Activated T-helper 9 cell treated with anti-CD3 and anti-CD28 coated beads, Interleukin-2, amount 50 U/mL, for 16 hours (primary cell): ENCODE measurements around the gene UBXN6.
A peak's percentile ranks its signal among the peaks of the same experiment; 100 is the strongest.

Experiments
- DNase-seq: peaks from one replicate; pipeline ENCODE4 v3.0.0-alpha.2; 2020; ENCODE audit warnings: low read depth

UBXN6 gene

DNA sequence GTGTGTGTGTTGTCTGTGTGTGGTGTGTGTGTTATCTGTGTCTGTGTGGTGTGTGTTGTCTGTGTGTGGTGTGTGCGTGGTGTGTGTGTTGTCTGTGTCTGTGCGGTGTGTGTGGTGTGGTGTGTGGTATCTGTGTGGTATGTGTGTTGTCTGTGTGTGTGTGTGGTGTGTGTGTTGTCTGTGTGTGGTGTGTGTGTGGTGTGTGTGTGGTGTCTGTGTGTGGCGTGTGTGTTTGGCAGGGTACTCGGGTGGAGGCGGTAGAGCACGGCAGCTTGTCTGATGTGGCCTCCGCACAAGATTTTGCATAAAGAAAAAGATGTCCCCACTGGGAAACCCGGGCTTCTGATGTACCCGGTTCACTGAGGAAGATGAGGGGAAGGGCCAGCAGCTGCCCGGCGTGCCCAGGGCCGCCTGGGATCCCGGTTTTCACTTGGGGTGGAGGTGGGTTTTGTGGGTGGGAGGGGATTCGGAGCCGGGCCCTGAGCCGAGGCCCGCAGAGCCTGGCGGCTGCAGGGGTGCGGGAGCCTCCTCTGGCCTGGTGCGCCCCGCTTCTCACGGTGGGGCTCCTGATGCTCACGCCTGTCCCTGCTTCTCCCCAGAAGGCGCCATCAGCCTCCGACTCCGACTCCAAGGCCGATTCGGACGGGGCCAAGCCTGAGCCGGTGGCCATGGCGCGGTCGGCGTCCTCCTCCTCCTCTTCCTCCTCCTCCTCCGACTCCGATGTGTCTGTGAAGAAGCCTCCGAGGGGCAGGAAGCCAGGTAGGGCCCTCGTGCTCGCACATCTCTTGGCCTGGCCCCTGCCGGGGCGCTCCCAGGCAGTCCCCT lies 35.7 kb upstream of the UBXN6 start:
- no peak for DNase-seq

DNA sequence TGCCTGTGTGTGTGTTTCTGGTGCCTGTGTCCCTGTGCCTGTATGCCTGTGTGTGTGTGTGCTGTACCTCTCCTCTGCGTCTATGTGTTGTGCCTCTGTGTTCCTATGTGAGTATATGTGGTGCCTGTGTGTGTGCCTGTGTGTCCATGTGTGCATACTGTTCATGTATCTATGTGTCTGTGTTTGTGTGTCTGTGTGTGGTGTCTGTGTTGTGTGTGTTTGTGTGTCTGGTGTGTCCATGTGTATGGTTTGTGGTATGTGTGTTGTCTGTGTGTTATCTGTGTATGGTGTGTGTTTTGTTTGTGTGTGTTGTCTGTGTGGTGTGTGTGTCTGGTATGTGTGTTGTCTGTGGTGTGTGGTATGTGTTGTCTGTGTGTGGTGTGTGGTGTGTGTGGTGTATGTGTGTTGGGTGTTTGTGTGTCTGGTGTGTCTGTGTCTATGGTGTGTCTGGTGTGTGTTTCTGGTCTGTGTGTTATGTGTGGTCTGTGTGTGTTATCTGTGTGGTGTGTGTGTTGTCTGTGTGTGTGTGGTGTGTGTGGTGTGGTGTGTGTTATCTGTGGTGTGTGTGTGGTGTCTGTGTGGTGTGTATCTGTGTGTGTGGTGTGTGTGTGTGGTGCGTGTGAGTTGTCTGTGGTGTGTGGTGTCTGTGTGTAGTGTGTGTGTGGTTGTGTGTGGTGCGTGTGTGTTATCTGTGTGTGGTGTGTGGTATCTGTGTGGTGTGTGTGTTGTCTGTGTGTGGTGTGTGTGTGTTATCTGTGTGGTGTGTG lies 34.9 kb upstream of the UBXN6 start:
- DNase-seq, result no peak

- no peak for DNase-seq
Observed at GRCh38 chr19:4491446-4491845, 33.9 kb upstream of the UBXN6 start.

DNA sequence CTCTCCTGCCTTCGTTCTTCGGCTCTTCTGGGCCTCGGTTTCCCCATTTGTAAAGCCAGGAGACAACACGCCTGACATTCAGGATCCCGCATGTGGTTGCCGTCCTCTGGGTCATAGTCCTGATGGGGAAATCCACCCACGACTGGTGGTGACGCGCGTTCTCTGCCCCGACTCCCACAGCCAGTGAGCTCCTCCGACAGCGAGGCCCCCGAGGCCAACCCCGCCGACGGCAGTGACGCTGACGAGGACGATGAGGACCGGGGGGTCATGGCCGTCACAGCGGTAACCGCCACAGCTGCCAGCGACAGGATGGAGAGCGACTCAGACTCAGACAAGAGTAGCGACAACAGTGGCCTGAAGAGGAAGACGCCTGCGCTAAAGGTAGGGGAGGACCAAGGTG lies 30.9 kb upstream of the UBXN6 start:
- no peak for DNase-seq

DNA sequence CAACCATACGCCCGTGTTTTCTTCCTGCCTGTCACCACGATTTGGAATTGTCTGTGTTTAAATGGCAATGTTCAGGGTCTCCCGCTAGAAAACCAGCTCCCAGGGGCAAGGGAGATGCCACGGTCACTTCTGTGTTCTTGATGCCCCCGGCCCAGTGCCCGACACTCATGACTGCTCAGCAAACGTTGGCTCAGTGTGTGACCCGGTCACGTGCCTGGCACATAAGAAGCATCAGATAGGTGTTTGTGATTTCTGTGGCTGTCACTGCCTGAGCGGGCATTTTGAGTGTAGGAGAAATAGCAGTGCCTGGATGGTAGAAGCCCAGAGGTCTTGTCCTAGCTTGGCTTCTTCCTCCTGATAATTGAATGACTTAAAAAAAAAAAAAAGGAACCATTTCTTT lies 30.0 kb upstream of the UBXN6 start:
- no peak for DNase-seq

DNA sequence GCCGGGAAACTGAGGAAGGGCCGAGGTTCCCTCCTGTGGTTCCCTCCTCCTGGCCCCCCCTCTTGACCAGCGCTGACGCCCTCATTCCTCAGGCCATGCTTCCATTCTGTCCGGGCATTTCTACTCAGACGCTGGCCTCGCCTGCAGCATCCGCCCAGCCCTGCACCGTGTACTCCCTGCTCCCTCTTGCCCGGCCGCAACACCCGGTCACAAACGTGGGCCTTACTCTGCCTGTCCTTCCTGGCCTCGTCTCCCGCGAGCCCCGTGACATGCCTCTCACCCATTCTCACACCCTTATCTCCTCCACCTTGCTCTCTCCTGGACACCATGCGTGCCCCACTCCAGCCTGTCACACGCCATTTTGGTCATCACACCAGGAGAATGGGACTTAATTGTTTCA lies 25.8 kb upstream of the UBXN6 start:
- no peak for DNase-seq

- DNase-seq, result no peak
Observed at GRCh38 chr19:4482721-4483364, 25.2 kb upstream of the UBXN6 start.

DNA sequence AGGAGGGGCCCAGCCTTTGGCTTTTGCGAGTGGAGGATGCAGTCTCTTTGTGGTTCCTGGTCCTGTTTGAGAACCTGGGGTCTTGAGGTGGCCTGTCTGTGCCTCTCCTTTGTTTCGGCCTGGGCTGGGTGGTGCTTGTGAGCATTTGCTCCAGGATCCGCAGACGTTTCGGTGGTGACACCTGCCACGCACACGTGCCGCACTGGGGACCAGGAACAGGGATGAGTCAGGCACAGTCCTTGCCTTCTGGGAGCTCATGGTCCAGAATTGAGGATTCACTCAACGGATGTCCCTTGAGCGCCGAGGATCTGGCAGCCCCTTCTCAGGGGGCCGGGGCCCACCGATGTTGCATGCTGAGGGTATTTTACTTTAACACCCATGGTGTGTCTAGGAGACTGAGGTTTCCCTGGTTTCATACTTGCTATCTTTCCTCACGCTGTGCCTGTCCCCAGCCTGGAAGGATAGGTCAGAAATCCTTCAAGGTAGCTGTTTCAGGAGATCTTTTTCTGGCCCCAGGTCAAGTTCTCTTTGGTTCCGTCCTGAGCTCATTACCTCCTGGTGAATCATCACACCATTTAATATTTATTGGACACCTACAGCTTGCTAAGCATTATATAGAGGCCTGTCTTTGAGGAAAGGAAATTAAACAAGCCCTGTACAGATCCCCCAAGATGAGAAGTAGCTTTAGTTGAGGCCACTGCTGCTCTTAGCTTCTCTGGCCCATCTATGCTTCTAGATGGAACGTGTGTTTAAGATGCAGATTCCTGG lies 19.6 kb upstream of the UBXN6 start:
- no peak for DNase-seq

- no peak for DNase-seq
Observed at GRCh38 chr19:4474514-4475022, 17.0 kb upstream of the UBXN6 start.

DNA sequence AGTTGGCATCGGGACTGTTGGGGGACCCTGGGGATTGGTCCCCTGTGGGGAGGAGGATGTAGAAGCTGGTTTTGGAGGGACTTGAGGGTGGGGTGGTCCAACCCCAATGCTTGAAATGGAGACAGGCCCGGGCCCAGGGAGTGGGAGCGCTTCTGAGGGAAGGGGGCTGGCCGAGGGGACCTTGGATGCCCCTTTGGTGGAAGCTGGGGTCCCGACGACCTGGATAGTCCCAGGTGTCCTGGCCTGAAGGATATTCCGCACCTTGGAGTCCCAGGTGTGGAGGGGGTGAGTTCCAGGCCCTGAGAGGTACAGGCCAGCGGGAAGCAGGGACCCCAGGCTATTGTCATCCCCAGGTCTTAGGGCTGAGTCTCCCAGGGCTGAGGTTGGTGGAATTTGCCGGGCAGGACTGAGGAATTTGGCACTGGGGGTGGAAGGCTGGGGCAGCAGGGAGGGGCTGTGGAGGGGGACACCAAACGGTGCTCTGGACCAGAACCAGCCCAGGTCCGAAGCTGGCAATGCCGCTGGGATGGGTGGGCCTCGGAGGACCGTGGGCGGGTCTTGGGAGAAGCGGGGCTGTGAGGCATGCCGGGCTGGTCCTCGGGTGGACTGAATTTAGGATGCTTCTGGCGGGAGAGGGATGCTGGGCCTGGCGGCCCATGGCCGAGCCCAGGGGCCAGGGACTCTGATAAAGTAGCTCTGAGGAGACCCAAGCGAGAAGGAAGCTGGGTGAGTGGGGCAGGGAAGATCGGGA lies 16.3 kb upstream of the UBXN6 start:
- DNase-seq, result no peak

DNA sequence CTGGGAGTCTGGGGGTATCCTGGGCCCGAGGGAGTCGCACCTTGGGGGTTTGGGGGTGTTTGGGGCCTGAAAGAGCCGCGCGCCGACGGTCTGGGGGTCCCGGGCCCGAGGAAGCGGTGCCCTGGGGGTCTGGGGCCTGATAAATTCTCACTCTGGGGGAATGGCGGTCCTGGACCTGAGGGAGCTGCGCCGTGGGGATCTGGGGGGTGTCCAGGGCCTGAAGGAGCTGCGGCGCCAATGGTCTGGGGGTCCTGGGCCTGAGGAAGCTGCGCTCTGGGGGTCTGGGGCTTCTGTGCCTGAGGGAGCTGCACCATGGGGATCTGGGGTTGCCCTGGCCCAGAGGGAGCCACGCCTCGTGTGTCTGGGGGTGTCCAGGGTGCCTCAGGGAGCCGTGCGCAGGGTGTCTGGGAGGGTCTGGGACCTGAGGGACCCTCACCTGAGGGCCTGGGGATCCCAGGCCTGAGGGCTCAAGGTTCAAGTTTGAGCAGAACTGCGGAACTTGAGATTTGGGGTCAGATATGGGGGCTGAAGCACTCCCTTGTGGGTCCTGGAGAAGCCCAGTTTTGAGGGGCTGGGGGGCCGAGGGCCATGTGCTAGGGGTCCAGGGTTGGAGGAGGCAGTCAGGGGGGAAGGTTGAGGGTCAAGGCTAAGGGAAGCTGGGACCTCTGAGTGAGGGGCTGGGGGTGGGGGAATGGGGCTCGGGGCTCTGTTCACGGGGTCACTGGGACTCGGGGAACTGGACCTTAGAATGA lies 15.6 kb upstream of the UBXN6 start:
- no peak for DNase-seq

GRCh38 chr19:4472174-4472974 lies 14.8 kb upstream of the UBXN6 start, which contains the start of gene HDGFL2:
Gene HDGFL2 (plus strand): TSS chr19:4472297. CDS start chr19:4472351, 54 bp downstream.
- DNase-seq, result no peak

DNA sequence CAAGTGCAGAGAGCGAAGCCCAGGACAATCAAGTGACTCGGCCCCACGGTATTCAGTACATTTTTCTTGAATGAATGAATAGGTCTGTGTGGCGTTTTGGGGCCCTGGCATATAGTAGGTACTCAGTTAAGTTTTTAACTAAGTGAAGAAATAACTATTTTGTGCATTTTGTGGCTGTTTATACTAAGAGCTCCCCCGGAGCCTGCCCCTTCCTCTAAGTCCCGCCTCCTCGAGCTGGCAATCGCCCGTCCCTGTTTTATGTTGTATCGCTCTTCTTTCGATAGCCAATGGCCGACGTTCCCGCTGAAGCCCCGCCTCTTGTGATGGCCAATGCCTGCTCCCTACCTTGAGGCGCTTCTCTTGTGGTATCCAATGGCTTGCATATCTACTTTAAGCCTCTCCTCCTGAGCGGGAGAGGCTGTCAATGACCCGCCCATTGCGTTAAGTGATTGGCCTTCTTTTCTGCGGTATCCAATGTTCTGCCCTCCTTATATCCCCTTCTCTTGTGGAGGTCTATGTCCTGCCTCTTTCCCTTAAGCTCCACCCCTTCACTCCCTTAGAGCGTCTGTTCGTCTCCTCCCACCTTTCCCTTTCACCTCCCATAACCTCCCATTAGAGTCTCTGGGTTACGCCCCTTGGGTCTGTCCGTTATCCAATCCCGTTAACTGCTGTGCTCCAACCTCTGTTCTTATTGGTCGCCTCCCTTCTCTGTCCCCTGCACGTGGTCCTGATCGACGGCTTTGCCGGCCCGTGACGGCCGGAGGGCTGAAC lies 14.0 kb upstream of the UBXN6 start:
- DNase-seq, result peak; percentile 94

DNA sequence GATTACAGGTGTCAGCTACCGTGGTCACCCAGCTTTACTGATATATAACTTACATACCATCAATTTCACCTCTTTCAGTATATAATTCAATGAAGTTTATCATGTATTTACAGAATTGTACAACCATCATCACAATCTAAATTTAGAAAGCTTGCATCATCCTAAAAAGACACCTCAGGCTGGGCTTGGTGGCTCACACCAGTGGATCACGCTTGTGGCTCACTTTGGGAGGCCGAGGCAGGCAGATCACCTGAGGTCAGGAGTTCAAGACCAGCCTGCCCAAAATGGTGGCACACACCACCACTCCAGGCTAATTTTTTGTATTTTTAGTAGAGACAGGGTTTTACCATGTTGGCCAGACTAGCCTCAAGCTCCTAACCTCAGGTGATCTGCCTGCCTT lies 10.2 kb upstream of the UBXN6 start:
- no peak for DNase-seq

DNA sequence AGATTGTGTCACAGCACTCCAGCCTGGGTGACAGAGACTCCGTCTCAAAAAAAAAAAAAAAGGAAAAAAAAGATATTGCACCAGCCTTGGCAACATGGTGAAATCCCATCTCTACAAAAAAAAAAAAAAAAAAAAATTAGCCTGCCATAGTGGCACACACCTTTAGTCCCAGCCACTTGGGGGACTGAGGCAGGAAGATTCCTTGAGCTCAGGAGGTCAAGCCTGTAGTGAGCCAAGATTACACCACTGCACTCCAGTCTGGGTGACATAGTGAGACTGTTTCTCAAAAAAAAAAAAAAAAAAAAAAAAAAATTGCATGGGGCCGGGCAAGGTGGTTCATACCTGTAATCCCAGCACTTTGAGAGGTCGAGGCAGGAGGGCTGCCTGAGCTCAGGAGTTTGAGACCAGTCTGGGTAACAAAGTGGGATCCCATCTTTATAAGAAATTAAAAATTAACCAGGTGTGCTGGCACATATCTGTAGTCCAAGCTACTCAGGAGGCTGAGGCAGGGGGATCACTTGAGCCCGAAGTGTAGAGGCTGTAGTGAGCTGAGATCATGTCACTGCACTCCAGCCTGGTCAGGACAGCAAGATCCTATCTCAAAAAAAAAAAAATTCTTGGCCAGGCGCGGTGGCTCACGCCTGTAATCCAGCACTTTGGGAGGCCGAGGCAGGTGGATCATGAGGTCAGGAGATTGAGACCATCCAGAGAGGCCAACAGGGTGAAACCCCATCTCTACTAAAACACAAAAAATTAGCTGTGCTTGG lies 7.4 kb upstream of the UBXN6 start:
- DNase-seq, result no peak

GRCh38 chr19:4456843-4457653 lies 546 bp downstream of the UBXN6 start:
- DNase-seq, result peak; percentile 48

GRCh38 chr19:4456476-4456842 lies 1.1 kb downstream of the UBXN6 start:
- DNase-seq, result no peak
